Natural killer cell treated with Interleukin-12 subunit alpha and Interleukin-12 subunit beta and Interleukin-15 and Interleukin-18, amount 100 ng/mL, for 72 hours (primary cell): Measurements from ENCODE around the gene ZNF213. TPM values are rescaled to one million over a fixed set of nuclear protein-coding genes. Genes with fewer than 3 reads are reported as not detected.

Experiments
- ATAC-seq, 2 donors: fragments of 150-1000 bp; cut with Tn5 transposase in 1 of 2; sonication (Bioruptor Pico), chemical (Tn5 transposase) in 1 of 2; 2 replicates each; pipeline ENCODE4 v1.10.0; 2021
- DNase-seq: peaks from one replicate; pipeline ENCODE4 v3.0.0; 2022; ENCODE audit warnings: low spot score
- H3K27ac Mint-ChIP-seq, 2 donors: 1 replicate in 1 of 2; 2 replicates in 1 of 2; pipeline ENCODE4 v1.8.0; 2022; ENCODE audit warnings: mixed read lengths in 2 of 2, mild to moderate bottlenecking in 1 of 2, moderate library complexity in 1 of 2
- H3K27me3 Mint-ChIP-seq, 2 donors: 1 replicate in 1 of 2; 2 replicates in 1 of 2; pipeline ENCODE4 v1.8.0; 2022; ENCODE audit warnings: mixed read lengths in 2 of 2
- H3K36me3 Mint-ChIP-seq: one replicate; pipeline ENCODE4 v1.8.0; 2022; ENCODE audit warnings: mixed read lengths
- H3K4me1 Mint-ChIP-seq, 2 donors: 1 replicate in 1 of 2; 2 replicates in 1 of 2; pipeline ENCODE4 v1.8.0; 2022; ENCODE audit warnings: low read depth in 2 of 2, mixed read lengths in 2 of 2, mild to moderate bottlenecking in 1 of 2
- H3K4me3 Mint-ChIP-seq: one replicate; pipeline ENCODE4 v1.8.0; 2022; ENCODE audit warnings: mixed read lengths
- H3K9me3 Mint-ChIP-seq: 2 replicates; pipeline ENCODE4 v1.8.0; 2022; ENCODE audit warnings: mixed read lengths
- total RNA-seq, 2 donors: library from RNA; stranded (reverse); gene quantifications; one replicate each; pipeline ENCODE4 v1.2.3, GENCODE V29; 2022

ZNF213 gene, protein sequence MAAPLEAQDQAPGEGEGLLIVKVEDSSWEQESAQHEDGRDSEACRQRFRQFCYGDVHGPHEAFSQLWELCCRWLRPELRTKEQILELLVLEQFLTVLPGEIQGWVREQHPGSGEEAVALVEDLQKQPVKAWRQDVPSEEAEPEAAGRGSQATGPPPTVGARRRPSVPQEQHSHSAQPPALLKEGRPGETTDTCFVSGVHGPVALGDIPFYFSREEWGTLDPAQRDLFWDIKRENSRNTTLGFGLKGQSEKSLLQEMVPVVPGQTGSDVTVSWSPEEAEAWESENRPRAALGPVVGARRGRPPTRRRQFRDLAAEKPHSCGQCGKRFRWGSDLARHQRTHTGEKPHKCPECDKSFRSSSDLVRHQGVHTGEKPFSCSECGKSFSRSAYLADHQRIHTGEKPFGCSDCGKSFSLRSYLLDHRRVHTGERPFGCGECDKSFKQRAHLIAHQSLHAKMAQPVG
- 10 to 100 TPM in 1 of 2 donors, 1 to 10 TPM in 1; 8.5 to 11.6 TPM for total RNA-seq

DNA sequence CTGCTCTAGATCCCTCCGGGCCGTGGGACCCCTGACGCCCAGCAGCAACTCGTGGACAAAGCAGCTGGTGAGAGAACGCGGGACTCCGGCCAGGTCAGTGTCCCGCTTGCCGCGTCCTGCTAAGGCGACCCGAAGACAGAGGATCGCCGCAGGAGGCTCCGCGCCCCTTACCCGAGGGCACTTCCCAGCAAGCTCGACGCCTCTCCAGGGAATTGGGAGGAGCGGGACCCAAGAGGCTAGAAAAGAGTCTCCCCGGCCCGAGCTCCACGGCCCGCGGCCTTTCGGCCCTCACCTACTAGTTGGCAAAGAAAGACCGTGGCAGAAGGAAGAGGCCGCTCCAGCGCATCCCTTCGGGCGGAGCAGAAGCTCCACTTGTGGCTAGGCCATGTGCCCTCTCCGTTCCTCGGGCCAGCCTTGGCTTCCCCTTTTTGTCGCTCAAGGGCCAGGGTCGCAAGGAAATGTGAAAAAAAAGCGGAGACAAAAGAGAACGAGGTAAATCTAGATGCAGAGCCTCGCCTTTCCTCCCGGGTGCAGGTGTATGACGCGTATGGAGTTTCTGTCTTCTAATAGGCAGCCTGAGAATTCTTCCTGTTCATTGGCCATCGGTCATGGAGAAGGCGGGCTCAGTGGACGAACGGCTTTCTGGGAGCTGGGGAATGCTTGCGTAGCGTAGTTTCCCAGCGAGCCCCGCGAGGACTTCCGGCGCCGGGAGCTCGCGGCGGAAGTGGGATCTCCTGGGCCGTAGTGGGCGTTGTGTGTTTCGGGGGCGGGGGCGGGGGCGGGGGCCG lies at the start of gene ZNF213:
Gene ZNF213 (plus strand): TSS at position 692 of the 788 bp plus-strand sequence. CDS start 2,252 bp downstream, outside the sequence.
- H3K9me3 Mint-ChIP-seq, result no peaks in the 10 kb centered on the region
- peak within 1 kb of the TSS; percentile 85 to 87 for H3K27ac Mint-ChIP-seq
- peaks cover 4% of the 10 kb centered on the region for H3K36me3 Mint-ChIP-seq
- peak; percentile 96 to 98 for ATAC-seq
- peak; percentile 96 for DNase-seq
- peak within 1 kb of the TSS; percentile 98 for H3K4me3 Mint-ChIP-seq
- H3K4me1 Mint-ChIP-seq, result peaks cover 14 to 20% of the 10 kb centered on the region in 2 donors
- no peaks in the 10 kb centered on the region for H3K27me3 Mint-ChIP-seq

GRCh38 chr16:3085868-3086595 lies 48.8 kb upstream of the ZNF213 start:
- ATAC-seq (no peak), DNase-seq (no peak)
- Mint-ChIP-seq H3K9me3 (no peaks in the 10 kb centered on the region), H3K4me3 (peak overlapping the region; percentile 74), H3K4me1 (peaks cover 30 to 44% of the 10 kb centered on the region in 2 donors), H3K27me3 (no peaks in the 10 kb centered on the region), H3K27ac (peak overlapping the region; percentile 77 to 94), H3K36me3 (peaks cover under 1% of the 10 kb centered on the region)

DNA sequence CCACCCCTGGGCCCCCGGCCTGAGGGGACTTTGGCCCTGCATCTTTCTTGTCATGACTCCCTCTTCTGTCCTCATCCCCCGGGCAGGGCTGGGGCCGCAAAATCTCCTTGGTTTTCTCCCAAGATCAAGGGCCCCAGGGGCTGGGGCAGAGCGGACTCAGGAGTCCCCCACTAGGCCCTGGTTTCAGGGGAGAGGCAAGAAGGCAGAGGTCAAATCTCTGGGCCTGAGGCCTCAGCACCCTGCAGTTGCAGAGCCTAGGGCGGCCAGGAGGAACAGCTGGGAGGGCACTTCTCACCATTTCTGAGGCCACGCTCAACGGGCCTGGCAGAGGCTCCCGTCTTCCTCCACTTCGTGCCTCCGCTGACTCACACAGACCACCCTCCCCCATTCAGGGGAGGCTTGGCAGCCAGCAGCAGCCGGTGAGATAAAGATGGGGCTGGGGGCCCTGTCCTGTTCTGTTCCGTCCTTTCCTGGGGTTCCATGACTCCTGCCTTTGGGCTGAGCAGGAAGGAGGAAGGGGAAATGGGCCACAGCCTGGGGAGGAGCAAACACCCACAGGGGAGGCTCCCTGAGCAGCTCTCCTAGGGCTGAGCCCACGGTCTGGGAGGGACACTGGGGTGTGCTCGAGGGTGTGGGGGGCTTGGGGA lies 48.1 kb upstream of the ZNF213 start:
- DNase-seq (no peak), ATAC-seq (peak; percentile 71 to 85)
- Mint-ChIP-seq H3K27me3 (no peaks in the 10 kb centered on the region), H3K4me3 (peak overlapping the region; percentile 74), H3K36me3 (no peaks in the 10 kb centered on the region), H3K27ac (peak overlapping the region; percentile 77 to 94), H3K9me3 (no peaks in the 10 kb centered on the region), H3K4me1 (peaks cover 29 to 48% of the 10 kb centered on the region in 2 donors)

- Mint-ChIP-seq H3K27ac (peak overlapping the region; percentile 77 to 94), H3K27me3 (no peaks in the 10 kb centered on the region), H3K4me3 (peak overlapping the region; percentile 82), H3K9me3 (no peaks in the 10 kb centered on the region), H3K4me1 (peaks cover 29 to 48% of the 10 kb centered on the region in 2 donors), H3K36me3 (no peaks in the 10 kb centered on the region)
- DNase-seq (no peak), ATAC-seq (peak; percentile 64 to 75)
These were observed 47.3 kb upstream of the ZNF213 start for GRCh38 chr16:3087243-3088235.

GRCh38 chr16:3088450-3088849 lies 46.4 kb upstream of the ZNF213 start:
- no peak for DNase-seq
- Mint-ChIP-seq H3K27ac (peak overlapping the region; percentile 77 to 94), H3K4me1 (peaks cover 29 to 43% of the 10 kb centered on the region in 2 donors), H3K9me3 (no peaks in the 10 kb centered on the region), H3K36me3 (no peaks in the 10 kb centered on the region), H3K4me3 (peak overlapping the region; percentile 82), H3K27me3 (no peaks in the 10 kb centered on the region)
- no peak for ATAC-seq

- Mint-ChIP-seq H3K36me3 (no peaks in the 10 kb centered on the region), H3K9me3 (no peaks in the 10 kb centered on the region), H3K4me3 (no peak overlapping the region), H3K27me3 (no peaks in the 10 kb centered on the region), H3K27ac (peak overlapping the region in 1 of 2 donors; percentile 94), H3K4me1 (peaks cover 29 to 40% of the 10 kb centered on the region in 2 donors)
- ATAC-seq (no peak), DNase-seq (no peak)
These were observed 45.7 kb upstream of the ZNF213 start for GRCh38 chr16:3088925-3089716.

DNA sequence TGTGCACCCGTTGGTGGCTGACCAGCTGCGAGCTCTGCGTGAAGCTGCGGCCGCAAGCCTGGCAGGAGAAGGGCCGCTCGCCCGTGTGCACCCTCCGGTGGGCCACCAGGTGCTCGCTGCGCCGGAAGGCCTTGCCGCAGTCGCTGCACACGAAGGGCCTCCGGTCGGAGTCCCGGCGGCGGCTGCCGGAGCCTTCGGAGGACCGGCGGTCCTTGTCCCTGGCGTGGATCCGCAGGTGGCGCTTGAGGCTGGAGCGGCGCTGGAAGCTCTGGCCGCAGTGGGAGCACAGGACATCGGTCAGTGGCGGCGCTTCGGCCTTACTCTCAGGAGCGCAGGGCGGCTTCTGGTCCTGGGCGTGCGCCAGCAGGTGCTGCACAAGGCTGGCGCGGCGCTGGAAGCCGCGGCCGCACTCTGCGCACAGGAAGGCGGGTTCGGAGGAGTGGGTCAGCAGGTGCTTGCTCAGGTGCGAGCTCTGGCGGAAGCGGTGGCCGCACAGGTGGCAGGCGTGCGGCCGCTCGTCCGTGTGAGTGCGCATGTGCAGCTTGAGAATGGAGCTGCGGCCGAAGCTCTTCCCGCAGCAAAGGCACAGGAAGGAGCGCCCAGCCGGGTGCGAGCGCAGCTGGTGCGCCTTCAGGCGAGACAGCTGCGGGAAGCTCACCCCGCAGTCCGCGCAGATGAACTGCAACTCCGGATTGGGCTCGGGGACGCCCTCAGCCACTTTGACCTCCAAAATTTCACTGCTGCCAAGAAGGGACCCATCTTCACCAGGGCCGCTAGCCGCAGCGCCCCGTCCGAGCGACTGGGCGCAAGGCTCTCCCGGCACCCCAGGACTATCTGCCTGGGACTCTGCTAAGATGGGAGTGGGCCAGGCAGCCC lies 44.9 kb upstream of the ZNF213 start:
- DNase-seq (no peak), ATAC-seq (no peak)
- no peaks in the 10 kb centered on the region for H3K36me3 Mint-ChIP-seq
- peaks cover 32 to 41% of the 10 kb centered on the region in 2 donors for H3K4me1 Mint-ChIP-seq
- H3K27me3 Mint-ChIP-seq, result no peaks in the 10 kb centered on the region
- H3K9me3 Mint-ChIP-seq, result no peaks in the 10 kb centered on the region
- peak overlapping the region in 1 of 2 donors; percentile 86 for H3K27ac Mint-ChIP-seq
- no peak overlapping the region for H3K4me3 Mint-ChIP-seq

DNA sequence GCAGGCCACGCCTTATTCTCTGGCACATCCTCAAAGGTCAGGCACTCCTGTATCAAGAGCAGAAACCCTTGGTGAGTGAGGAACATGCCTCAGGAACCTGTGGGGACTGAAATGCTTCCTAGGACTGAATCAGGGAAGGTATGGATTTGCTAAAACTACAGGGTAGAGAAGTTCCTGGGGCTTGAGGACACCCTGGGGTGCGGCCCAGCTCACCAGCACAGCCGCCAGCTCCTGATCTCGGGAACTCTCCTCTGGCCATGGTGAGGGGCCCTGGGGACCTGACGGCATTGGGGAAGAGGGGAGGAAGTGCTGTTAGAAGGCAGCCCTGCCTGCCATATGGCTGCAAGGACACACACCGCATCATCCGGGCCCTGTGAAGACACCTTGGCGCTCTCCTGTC lies 43.3 kb upstream of the ZNF213 start:
- peaks cover 27 to 31% of the 10 kb centered on the region in 2 donors for H3K4me1 Mint-ChIP-seq
- no peak overlapping the region for H3K4me3 Mint-ChIP-seq
- no peaks in the 10 kb centered on the region for H3K36me3 Mint-ChIP-seq
- H3K27ac Mint-ChIP-seq, result peak overlapping the region in 1 of 2 donors; percentile 86
- no peak for ATAC-seq
- DNase-seq, result no peak
- no peaks in the 10 kb centered on the region for H3K27me3 Mint-ChIP-seq
- H3K9me3 Mint-ChIP-seq, result no peaks in the 10 kb centered on the region

DNA sequence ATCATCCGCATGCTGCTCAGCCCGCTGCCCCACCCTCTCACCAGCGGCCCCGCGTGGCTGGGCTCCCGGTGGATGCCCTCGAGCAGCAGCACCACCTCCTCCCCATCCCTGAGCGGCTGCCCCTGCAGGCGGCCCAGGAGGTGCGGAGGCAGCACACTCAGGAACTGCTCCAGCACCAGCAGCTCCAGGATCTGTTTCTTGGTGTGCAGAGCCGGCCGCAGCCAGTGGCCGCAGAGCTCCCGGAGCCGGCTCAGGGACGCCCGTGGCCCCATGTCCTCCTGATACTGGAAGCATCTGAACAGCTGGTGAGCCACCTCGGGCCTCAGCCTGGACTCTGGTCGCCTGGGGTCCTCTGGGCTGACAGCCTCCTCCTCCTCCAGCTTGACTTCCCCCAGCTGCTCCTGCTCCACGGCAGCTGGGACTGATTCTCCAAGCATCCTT lies 42.3 kb upstream of the ZNF213 start:
- peak overlapping the region in 1 of 2 donors; percentile 87 for H3K27ac Mint-ChIP-seq
- no peak overlapping the region for H3K4me3 Mint-ChIP-seq
- no peaks in the 10 kb centered on the region for H3K36me3 Mint-ChIP-seq
- DNase-seq, result no peak
- no peaks in the 10 kb centered on the region for H3K27me3 Mint-ChIP-seq
- no peaks in the 10 kb centered on the region for H3K9me3 Mint-ChIP-seq
- ATAC-seq, result no peak
- peaks cover 26 to 27% of the 10 kb centered on the region in 2 donors for H3K4me1 Mint-ChIP-seq

DNA sequence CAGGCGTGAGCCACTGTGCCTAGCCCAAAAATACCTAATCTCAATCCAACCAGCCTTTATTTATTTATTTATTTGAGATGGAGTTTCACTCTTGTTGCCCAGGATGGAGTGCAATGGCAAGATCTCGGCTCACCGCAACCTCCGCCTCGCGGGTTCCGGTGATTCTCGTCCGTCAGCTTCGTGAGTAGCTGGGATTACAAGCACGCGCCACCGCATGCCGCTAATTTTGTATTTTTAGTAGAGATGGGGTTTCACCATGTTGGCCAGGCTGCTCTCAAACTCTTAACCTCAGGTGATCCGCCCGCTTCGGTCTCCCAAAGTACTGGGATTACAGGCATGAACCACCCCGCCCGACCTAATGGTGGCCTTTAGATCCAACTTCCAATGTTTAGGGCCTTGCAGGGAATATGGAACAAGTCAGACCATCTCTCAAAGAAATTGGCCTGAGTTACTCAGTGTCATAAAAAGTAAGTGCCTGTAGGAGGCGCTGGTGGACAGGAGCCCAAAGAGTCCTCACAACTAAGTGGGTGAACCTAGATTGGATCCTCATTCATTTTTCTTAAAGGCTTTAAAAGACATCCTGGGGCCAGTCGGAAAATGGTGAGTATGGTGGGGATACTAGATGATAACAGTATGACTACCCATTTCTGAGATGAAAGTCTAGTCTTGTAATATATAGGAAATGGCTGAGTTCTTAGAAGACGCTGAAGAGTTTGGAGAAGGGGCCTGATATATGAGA lies 40.4 kb upstream of the ZNF213 start:
- Mint-ChIP-seq H3K4me3 (peak overlapping the region; percentile 65), H3K36me3 (no peaks in the 10 kb centered on the region), H3K27ac (peak overlapping the region; percentile 87 to 92), H3K27me3 (no peaks in the 10 kb centered on the region), H3K4me1 (peaks cover 13 to 17% of the 10 kb centered on the region in 2 donors), H3K9me3 (no peaks in the 10 kb centered on the region)
- ATAC-seq, result peak; percentile 40 to 64
- no peak for DNase-seq
